Smooth muscle cell of the brain vasculature (primary cell): Measurements from ENCODE around the gene FH.

Source experiments
- DNase-seq: peaks from one replicate; pipeline ENCODE4 v3.0.0-alpha.2; 2012; ENCODE audit warnings: low read depth, low spot score

The FH gene

GRCh38 chr1:241525026-241525425, 5.5 kb upstream of the FH start:
- DNase-seq: no peak

- DNase-seq: no peak
These were observed 2.2 kb upstream of the FH start for GRCh38 chr1:241521718-241522117.

- no peak for DNase-seq
These were observed 518 bp upstream of the FH start for GRCh38 chr1:241520080-241520465.

- no peak for DNase-seq
These were observed 863 bp downstream of the FH start for GRCh38 chr1:241518476-241519307.

- no peak for DNase-seq
These were observed 6.2 kb downstream of the FH start for GRCh38 chr1:241513378-241513777.

GRCh38 chr1:241507189-241507863, 12.2 kb downstream of the FH start:
- no peak for DNase-seq

GRCh38 chr1:241503444-241503843, 16.1 kb downstream of the FH start:
- no peak for DNase-seq

GRCh38 chr1:241499910-241500309, 19.6 kb downstream of the FH start:
- no peak for DNase-seq

GRCh38 chr1:241495741-241496140, 23.8 kb downstream of the FH start:
- DNase-seq: no peak

- DNase-seq: no peak
These were observed 30.8 kb downstream of the FH start for GRCh38 chr1:241488739-241489138.

- no peak for DNase-seq
These were observed 34.0 kb downstream of the FH start for GRCh38 chr1:241485554-241485992.

- DNase-seq: no peak
These were observed 34.4 kb downstream of the FH start for GRCh38 chr1:241485145-241485544.

- no peak for DNase-seq
These were observed 36.7 kb downstream of the FH start for GRCh38 chr1:241482761-241483250.

GRCh38 chr1:241479294-241479693, 40.3 kb downstream of the FH start:
- no peak for DNase-seq

- DNase-seq: no peak
These were observed 43.9 kb downstream of the FH start for GRCh38 chr1:241475671-241476070.

GRCh38 chr1:241473026-241473425, 46.5 kb downstream of the FH start:
- no peak for DNase-seq

- DNase-seq: no peak
These were observed 48.5 kb downstream of the FH start for GRCh38 chr1:241470908-241471590.

GRCh38 chr1:241470361-241470760, 49.2 kb downstream of the FH start:
- no peak for DNase-seq

- DNase-seq: no peak
These were observed 53.9 kb downstream of the FH start for GRCh38 chr1:241465673-241466072.

- no peak for DNase-seq
These were observed 54.6 kb downstream of the FH start for GRCh38 chr1:241464985-241465384.

GRCh38 chr1:241462391-241462790, 57.2 kb downstream of the FH start:
- DNase-seq: no peak

- no peak for DNase-seq
These were observed 59.3 kb downstream of the FH start for GRCh38 chr1:241460098-241460873.
